NCI-H345 treated with DMSO at 0.1 percent for 48 hours (cell line): ENCODE data around the gene AOPEP.
A peak's percentile ranks its signal among the peaks of the same experiment; 100 is the strongest.

Source experiments
- DNase-seq: peaks from one replicate; lab custom pipeline; 2025; ENCODE audit not compliant: unreplicated experiment; lab: John Stamatoyannopoulos, UW

AOPEP gene

GRCh38 chr9:94760660-94761059 lies 34.2 kb downstream of the AOPEP start:
- DNase-seq = no peak

- no peak for DNase-seq
Observed at GRCh38 chr9:94761481-94761880, 35.0 kb downstream of the AOPEP start.

DNA sequence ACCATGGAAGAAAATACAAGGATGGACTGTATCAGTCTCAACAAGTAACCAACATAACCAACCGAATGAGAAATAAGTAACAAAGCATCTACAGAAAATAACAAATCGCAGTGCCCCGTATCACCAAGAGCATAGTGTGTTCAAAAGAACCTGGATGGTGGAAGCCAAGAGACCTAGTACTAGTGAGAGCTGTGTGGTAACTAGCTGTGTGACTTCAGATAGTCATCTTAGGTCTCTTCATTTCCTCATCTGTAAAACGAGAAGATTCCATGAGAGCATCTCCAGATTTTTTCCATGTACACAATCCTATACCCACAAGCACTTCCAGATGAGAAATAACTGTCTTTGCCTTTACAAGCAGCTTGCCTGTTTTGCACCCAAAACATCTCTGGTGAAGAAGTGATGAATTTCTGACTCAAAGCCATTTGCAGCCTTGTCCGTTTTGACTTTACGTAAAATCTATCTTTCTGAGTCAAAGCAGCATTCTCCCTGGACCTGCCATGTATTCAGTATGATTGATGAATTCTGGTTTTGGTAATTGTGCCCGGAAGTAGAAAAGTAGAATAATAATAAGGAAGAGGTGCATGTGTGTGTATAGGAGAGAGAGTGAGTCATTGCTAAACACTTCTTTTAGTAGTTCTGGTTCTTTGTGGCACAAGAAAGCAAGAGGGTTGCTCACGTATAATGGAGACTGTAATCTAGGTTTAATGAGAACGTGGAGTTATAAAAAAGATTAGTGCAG lies 41.0 kb downstream of the AOPEP start:
- DNase-seq = no peak

GRCh38 chr9:94768766-94769165 lies 42.3 kb downstream of the AOPEP start:
- DNase-seq = no peak

DNA sequence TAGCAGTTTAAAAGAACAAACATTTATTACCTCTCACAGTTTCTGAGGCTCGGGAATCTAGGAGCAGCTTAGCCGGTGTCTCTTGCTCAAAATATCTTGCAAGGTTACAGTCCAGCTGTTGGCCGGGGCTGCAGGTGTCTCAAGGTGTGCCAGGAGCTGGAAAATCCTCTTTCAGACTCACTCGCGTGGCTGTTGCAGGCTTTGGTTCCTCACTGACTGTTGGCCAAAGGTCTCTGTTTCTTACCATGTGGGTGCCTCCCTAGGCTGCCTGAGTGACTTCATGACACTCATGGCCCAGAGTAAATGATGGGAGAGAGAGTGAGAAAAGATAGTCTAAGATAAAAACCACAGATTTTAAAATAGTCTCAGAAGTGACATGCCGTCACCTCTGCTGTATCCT lies 43.8 kb downstream of the AOPEP start:
- DNase-seq = no peak

- DNase-seq = no peak
Observed at GRCh38 chr9:94771096-94771495, 44.6 kb downstream of the AOPEP start.

DNA sequence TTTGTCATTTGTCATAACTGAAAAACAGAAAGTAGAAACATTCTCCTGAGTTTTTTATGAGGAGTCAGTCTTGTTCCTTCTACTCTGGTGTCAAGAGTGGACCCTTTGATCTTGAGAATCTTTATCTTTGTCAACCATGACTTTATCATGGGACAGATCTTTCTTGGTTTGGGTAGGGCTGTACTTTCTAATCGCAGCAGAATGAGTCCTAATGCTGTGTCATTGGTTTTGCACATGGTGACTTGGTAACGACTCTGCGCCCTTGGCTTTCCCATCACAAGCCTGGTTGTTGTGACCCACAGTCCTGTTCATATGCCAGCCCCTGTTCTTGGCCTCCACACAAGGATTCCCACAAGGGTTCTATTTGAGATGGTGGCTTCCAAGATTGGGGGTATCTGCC lies 45.6 kb downstream of the AOPEP start:
- no peak for DNase-seq

DNA sequence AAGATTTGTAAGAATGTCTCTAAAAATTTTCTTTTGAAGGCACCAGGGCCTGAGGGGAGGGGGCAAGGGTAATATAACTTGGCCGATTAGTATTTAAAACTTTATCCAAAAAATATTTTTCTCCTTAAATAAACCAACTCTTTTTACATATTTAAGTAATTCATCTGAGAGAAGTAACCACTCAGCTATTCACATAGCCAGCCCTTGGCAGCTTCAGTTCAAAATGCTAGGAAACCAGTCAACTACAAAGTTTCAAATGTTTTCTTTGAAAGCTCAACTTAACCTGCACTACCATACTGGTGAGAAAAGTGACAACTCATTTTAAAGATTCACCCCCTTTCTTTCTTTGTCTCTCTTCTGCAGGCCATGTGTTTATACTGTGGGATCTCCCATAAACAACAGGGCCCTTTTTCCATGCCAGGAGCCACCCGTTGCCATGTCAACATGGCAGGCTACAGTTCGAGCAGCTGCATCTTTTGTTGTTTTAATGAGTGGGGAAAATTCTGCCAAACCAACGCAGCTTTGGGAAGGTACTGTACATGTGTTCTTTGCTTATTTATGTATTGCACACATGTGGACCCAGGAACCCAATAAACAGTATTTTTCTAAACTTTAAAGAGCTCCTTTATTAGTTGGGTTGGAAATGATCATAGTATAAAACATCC lies 46.3 kb downstream of the AOPEP start:
- peak; percentile 71 for DNase-seq

GRCh38 chr9:94773655-94774054 lies 47.2 kb downstream of the AOPEP start:
- no peak for DNase-seq

DNA sequence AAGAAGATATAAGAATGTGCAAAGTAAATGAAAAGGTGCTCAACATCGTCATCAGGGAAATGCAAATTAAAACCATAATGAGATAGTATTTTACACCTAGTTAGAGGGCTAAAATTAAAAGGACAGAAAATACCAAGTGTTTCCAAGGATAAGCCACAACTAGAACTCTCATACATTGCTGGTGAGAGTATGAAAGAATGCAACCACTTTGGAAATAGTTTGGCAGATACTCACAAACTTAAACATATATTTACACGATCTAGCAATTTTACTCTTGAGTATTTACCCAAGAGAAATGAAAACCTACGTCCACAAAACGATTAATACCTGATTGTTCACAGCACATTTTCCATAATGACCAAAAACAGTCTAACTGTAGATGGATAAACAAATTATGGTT lies 51.5 kb downstream of the AOPEP start:
- DNase-seq = no peak

DNA sequence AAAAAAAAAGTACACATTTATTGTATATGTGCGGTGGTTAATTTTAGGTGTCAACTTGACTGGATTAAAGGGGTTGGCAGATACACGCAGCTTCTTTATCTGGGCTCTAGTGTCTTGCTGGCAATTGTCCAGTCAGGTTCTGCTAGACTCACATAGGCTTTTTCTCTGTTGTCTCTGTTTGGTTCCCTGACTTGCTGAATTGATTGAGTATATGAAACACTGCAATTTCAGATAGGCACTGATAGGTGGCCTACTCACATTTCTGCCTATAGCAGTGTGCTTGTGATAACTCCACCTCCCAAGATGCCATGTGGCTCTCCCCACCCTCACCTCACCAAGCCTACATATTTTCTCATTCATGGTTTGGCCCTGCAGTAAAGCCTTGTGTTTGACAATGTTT lies 52.5 kb downstream of the AOPEP start:
- DNase-seq = no peak

- peak; percentile 18 for DNase-seq
Observed at GRCh38 chr9:94779693-94780290, 53.3 kb downstream of the AOPEP start.

GRCh38 chr9:94780516-94780950 lies 54.0 kb downstream of the AOPEP start:
- no peak for DNase-seq

DNA sequence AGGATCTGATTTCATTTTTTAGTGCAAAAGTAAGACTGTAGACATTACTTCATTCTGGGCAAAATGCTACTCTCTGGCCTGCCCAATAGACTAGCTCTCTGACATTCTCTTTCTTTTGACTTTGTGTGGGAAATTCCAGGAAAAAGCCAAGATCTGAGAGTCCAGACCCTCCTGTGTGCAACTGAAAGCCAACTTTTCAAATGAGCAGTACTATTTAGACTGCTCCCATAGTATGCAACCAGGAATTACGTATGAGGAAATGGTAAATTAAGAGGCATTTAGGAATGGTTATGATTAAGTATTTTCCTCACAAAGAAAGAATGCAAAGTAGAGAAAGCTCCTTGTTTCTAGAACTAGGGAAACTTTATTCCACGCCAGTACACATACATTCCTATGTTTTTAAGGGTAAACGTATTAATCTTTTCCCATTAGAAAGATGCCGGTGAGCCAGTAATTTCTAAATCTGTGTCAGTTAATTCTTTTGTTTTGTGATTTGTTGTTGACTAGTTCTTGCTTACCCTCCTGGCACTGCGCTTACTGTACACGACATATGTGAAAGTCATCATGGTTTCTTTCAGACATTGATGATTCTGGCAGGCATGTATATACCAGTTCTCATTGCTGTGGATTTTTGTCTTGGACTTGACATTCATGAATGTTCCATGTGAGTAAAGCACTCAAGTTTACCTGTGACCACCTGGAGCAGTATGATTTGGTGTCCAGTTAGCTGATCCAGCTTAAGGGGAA lies 56.0 kb downstream of the AOPEP start:
- DNase-seq = no peak

- peak; percentile 55 for DNase-seq
Observed at GRCh38 chr9:94783102-94783682, 56.7 kb downstream of the AOPEP start.

DNA sequence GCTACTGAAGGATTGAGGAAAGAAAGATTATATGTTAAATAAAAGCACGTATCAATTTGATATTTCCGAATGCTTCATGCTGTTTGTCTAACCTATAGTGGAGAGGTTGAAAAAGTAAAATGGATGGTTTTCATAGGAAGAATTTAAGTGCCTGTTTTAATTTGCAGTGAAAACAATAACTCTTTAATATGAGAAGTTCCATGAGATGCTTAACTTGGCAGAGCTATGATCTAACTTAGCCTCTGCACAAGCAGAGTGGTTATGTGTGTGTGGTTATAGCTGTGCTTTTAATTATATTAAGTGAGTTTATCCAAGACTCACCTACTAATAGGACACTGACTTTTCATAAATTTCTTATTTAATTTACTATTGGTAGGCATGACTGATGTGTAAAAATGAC lies 57.4 kb downstream of the AOPEP start:
- DNase-seq = no peak

DNA sequence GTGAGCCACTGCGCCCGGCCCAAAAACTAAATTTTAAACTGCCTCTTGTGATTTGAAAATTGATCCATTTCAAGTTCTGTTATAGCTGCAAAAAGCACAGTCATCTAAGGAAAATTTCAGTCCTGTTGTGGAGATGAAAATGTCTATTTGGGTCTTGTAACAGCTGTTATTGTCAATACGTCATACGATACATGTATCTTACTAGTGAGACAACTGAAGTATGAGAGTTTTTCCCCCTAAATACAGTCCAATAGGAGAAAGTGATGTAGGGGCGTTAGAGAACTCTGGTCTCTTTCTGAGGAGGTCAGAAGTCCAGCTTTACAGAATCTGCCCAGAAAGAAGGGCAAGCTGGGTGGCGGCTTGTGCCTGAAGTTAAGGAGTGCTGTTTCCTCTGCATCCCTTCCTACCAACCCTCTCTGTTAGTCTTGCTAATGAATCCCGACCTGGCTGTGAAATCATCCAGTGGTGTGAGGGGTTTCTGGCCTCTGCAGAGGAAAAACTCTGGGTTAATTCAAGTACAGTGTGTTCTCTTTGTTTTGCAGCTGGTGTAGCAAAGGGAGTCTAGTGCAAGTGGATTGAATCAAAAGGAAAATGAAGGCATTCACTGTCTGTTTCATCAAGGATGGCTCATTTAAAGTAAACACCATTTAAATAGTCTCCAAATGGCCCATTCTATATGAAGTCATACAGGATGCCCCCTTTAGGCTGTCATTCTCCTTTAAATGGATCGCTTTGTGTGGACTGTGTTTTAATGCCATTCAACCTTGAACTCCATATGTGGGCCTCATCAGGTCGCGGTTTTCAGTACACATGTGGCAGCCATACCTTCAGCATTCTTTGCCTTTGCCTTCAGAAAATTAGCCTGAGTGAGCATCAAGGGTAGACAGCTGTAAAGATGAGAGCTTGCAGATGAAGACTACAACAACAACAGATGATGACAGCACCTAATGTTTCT lies 59.0 kb downstream of the AOPEP start:
- DNase-seq = peak; percentile 44

GRCh38 chr9:94786586-94786985 lies 60.1 kb downstream of the AOPEP start:
- DNase-seq = no peak

DNA sequence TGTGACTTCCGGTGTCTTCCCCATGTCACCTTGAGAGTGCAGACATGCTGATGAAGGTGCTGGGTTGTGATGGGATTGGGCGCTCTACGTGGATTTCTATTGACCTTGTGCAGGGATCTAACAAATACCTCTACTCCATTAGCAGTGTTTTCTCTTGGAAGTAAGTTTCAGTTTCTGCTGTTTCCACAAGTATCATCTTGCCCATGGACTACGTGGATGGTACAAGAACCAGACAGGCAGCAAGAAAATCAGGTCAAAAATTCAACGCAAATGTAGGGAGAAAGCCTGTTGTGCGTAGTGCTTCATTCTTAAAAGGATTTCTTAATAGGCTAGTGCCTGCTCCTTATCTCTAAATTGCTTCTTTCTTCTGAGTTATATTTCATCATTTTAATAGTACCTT lies 60.8 kb downstream of the AOPEP start:
- DNase-seq = no peak

DNA sequence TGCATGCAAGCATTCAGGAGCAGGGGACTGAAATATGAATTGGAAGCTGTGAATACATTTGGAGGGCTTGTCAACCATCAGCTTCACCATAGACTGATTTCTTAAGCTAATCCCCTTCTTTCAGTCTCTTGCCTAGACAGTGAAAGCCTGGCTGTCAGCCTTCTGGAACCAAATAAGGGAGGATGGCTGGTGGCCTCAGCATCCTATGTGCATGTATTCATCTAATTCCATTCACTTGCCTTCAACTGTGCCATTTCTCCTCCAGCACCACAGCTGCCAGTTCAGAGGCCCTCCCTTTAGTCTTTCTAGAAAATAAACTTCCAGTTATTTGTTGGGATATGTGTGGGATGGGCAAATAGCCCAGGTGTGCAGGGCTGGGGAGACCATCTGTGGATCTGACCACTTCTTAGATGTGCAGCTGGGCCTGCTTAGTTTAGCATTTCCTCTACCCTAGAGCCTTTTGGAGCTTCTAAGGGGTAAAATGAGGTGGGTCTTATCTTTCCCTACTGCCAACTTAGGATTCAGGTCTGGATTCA lies 62.1 kb downstream of the AOPEP start:
- no peak for DNase-seq
